Glutamatergic neuron (in vitro differentiated cells): ENCODE data around the gene GRIK5. TPM values are rescaled to one million over a fixed set of nuclear protein-coding genes. Genes with fewer than 3 reads are reported as not detected.
A peak's percentile ranks its signal among the peaks of the same experiment; 100 is the strongest.

Experiments
- DNase-seq: peaks from one replicate; pipeline ENCODE4 v3.0.0; 2022
- H3K27ac Mint-ChIP-seq: one replicate; pipeline ENCODE4 v1.8.0; 2020; ENCODE audit warnings: mild to moderate bottlenecking, mixed read lengths, inconsistent platforms; ENCODE audit not compliant: unreplicated experiment
- H3K27me3 Mint-ChIP-seq: one replicate; pipeline ENCODE4 v1.8.0; 2020; ENCODE audit warnings: mild to moderate bottlenecking, moderate library complexity, mixed read lengths, inconsistent platforms; ENCODE audit not compliant: unreplicated experiment
- H3K36me3 Mint-ChIP-seq: one replicate; pipeline ENCODE4 v1.8.0; 2020; ENCODE audit warnings: mild to moderate bottlenecking, mixed read lengths, inconsistent platforms; ENCODE audit not compliant: unreplicated experiment
- H3K4me1 Mint-ChIP-seq: one replicate; pipeline ENCODE4 v1.8.0; 2020; ENCODE audit warnings: mild to moderate bottlenecking, low read depth, mixed read lengths, inconsistent platforms; ENCODE audit not compliant: unreplicated experiment
- H3K4me3 Mint-ChIP-seq: one replicate; pipeline ENCODE4 v1.8.0; 2020; ENCODE audit warnings: mild to moderate bottlenecking, mixed read lengths, inconsistent platforms; ENCODE audit not compliant: unreplicated experiment
- H3K9me3 Mint-ChIP-seq: one replicate; pipeline ENCODE4 v1.8.0; 2020; ENCODE audit warnings: mild to moderate bottlenecking, moderate library complexity, mixed read lengths, inconsistent platforms; ENCODE audit not compliant: unreplicated experiment
- CTCF ChIP-seq: fragments of 200-600 bp; sonication (generic); IDR thresholded peaks from one replicate; pipeline ENCODE4 v1.5.0; 2021; ENCODE audit not compliant: partially characterized antibody, unreplicated experiment
- total RNA-seq: library from RNA; stranded (reverse); fragmentation: NEBNext Ultra II Directional; extraction: Animal tissue kit (Norgen Biotek cat#: 25700); gene quantifications from one replicate; pipeline ENCODE4 v1.2.1, GENCODE V29; 2021; ENCODE audit not compliant: unreplicated experiment

Gene GRIK5
- total RNA-seq, 1 donor from 2014 or later, result 79.1 TPM

GRCh38 chr19:41951686-41952172 lies 118.3 kb downstream of the GRIK5 start:
- Mint-ChIP-seq H3K4me1 (peaks cover 2% of the 10 kb centered on the region), H3K9me3 (peaks cover 4% of the 10 kb centered on the region), H3K27ac (peak overlapping the region; percentile 52), H3K27me3 (peaks cover 9% of the 10 kb centered on the region), H3K36me3 (no peaks in the 10 kb centered on the region), H3K4me3 (peak overlapping the region; percentile 69)
- peak; percentile 100 for TF ChIP-seq CTCF
- DNase-seq, result peak; percentile 95

Other genes starting within 250 kb of the GRIK5 start
- gene LYPD4, start 225.5 kb downstream of the GRIK5 start, total RNA-seq, result not detected
- gene DMRTC2, start 225.2 kb downstream of the GRIK5 start, total RNA-seq, result not detected
- gene RPS19, start 210.0 kb downstream of the GRIK5 start, total RNA-seq, result 1,637 TPM
- not detected for gene CD79A, start 192.9 kb downstream of the GRIK5 start, total RNA-seq
- gene ARHGEF1, start 187.0 kb downstream of the GRIK5 start, total RNA-seq, result 78.7 TPM
- gene ERFL, start 141.8 kb downstream of the GRIK5 start, total RNA-seq, result 1.6 TPM
- gene RABAC1, start 110.9 kb downstream of the GRIK5 start, total RNA-seq, result 139 TPM
- 650 TPM for gene ATP1A3, start 76.0 kb downstream of the GRIK5 start, total RNA-seq
- 24.1 TPM for gene ZNF574, start 6.0 kb upstream of the GRIK5 start, total RNA-seq
- 53.4 TPM for gene POU2F2, start 62.2 kb upstream of the GRIK5 start, total RNA-seq
- gene DEDD2, start 147.5 kb upstream of the GRIK5 start, total RNA-seq, result 30.7 TPM
- gene ZNF526, start 150.1 kb upstream of the GRIK5 start, total RNA-seq, result 12.0 TPM
- gene GSK3A, start 172.4 kb upstream of the GRIK5 start, total RNA-seq, result 83.2 TPM
- 28.0 TPM for gene ERF, start 184.9 kb upstream of the GRIK5 start, total RNA-seq
- gene CIC, start 199.0 kb upstream of the GRIK5 start, total RNA-seq, result 150 TPM
- 1.6 TPM for gene PRR19, start 231.9 kb upstream of the GRIK5 start, total RNA-seq
- gene PAFAH1B3, start 232.4 kb upstream of the GRIK5 start, total RNA-seq, result 199 TPM
- gene TMEM145, start 243.1 kb upstream of the GRIK5 start, total RNA-seq, result 24.7 TPM